HAP-1 (cell line): ENCODE data around the gene ELL.
A peak's percentile ranks its signal among the peaks of the same experiment; 100 is the strongest.
"Not testable (repeated sequence)": the region's sequence is repeated elsewhere in the genome, so short reads cannot be mapped to it uniquely, and the experiment has no call there.

Source experiments
- DNase-seq, 2 experiments: peaks; one replicate each; pipeline ENCODE4 v3.0.0-alpha.2; 2016 to 2020; ENCODE audit warnings: low spot score in 2 of 2
- H3K27me3 ChIP-seq: fragments of 250-450 bp; sonication (Bioruptor Pico); 2 replicates; pipeline ENCODE4 v1.5.1; 2020; ENCODE audit warnings: low read depth, mild to moderate bottlenecking, moderate library complexity
- H3K36me3 ChIP-seq: fragments of 250-450 bp; sonication (Bioruptor Pico); replicated peaks from 2 replicates; pipeline ENCODE4 v1.5.1; 2020; ENCODE audit warnings: mild to moderate bottlenecking
- H3K4me1 ChIP-seq: fragments of 250-450 bp; sonication (Bioruptor Pico); 2 replicates; pipeline ENCODE4 v1.5.1; 2020; ENCODE audit warnings: mild to moderate bottlenecking
- H3K4me3 ChIP-seq: fragments of 250-450 bp; sonication (Bioruptor Pico); 2 replicates; pipeline ENCODE4 v1.5.1; 2020; ENCODE audit warnings: mild to moderate bottlenecking, moderate library complexity
- H3K9me3 ChIP-seq: fragments of 250-450 bp; sonication (Bioruptor Pico); 2 replicates; pipeline ENCODE4 v1.5.1; 2020; ENCODE audit warnings: mild to moderate bottlenecking, moderate library complexity
- in situ Hi-C: fragments of 300-500 bp; cut with MboI; formaldehyde crosslinking; loops from 3 replicates; pipeline ENCODE4 v1.14.3; 2020; ENCODE audit warnings: low sequenced_read_pairs, inconsistent platforms, mixed read lengths

Gene ELL

DNA sequence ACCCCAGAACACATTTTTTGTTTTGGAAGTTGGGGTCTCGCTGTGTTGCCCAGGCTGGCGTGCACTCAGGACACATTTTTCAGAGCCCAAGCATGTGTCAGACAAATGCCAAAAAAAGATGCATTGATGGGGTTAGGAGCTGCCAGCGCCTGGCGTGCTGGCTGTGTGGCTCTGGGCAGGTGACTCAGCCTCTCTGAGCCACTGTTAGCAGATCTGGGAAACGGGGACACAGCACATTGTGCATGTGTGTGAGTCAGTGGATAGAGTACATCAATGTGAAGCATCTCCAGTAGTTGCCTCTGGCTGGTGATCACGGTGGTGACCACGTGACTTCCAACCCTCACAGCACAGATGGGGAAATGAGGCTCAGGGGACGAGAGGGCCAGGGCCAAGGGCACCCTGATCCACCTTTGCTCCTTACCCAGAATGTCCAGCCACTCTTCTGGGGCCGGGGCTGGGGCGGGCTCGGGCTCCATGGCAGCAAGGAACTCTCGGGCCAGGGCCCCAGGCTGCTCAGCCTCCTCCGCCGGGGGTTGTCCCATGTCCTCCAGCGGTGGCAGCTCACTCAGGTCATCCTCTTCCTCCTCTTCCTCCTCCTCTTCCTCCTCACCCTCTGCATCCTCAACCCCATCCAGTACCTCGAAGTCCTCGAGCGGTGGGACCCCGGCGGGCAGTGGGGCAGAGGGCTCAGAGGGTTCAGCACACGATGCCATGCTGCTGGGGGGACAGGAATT is 19.6 kb upstream of the ELL start:
- Histone ChIP-seq H3K4me3 (no peak overlapping the region), H3K9me3 (no peaks in the 10 kb centered on the region), H3K36me3 (peaks cover 48% of the 10 kb centered on the region), H3K4me1 (peaks cover 6% of the 10 kb centered on the region; the same call in 1 of the 2 replicates), H3K27me3 (no peaks in the 10 kb centered on the region)
- in situ Hi-C loops: no loop called here
- no peak for DNase-seq

- H3K27me3 ChIP-seq, DNase-seq, H3K9me3 ChIP-seq, H3K4me3 ChIP-seq, in situ Hi-C loops, H3K4me1 ChIP-seq: not testable (repeated sequence)
- peaks cover 56% of the 10 kb centered on the region for H3K36me3 ChIP-seq
Observed at GRCh38 chr19:18540200-18540599, 18.3 kb upstream of the ELL start.

DNA sequence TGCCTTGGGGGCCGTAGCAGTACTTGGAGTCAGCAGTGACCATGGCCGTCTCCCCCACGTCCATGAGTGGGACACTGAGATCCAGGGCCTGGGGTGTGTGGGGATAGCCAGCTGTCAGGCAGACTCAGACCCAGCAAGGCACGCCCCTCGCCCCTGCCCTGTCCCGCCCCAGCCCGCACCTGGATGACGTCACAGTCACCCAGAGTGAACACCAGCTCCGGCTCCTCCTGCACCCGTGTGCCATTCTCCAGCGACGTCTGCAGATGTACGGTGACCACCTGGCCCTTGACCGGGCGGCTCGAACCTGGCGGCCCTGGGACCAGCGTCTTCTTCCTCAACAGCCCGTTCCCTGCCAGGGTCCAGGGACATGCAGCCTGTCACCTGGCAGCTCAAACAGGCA is 17.5 kb upstream of the ELL start:
- H3K36me3 ChIP-seq: peaks cover 59% of the 10 kb centered on the region
- in situ Hi-C loops: no loop called here
- H3K9me3 ChIP-seq: no peaks in the 10 kb centered on the region
- DNase-seq: no peak
- H3K27me3 ChIP-seq: no peaks in the 10 kb centered on the region
- no peak overlapping the region for H3K4me3 ChIP-seq
- peaks cover 6% of the 10 kb centered on the region; the same call in 1 of the 2 replicates for H3K4me1 ChIP-seq

DNA sequence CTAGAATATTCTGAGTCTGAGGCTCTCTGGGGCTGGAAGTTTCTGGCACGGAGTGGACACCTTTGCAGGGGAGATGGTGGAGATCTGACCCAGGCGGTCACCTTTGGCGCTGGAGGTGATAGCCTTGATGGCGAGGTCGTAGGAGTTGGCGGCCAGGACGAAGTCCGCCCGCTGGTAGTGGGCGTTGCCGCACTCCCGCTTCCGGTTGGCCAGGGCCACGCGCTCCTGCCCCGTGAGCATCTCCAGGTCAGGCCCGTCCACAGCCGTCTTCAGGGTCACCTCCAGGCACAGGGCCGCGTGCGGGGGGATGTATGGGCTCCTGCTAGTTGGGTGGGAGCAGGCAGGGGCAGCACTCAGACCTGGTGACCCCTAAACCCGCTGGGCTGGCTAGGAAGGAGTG is 16.2 kb upstream of the ELL start:
- no peaks in the 10 kb centered on the region for H3K9me3 ChIP-seq
- H3K36me3 ChIP-seq: peaks cover 59% of the 10 kb centered on the region
- in situ Hi-C loops: no loop called here
- no peak overlapping the region for H3K4me3 ChIP-seq
- DNase-seq: no peak
- H3K27me3 ChIP-seq: no peaks in the 10 kb centered on the region
- H3K4me1 ChIP-seq: peaks cover 6% of the 10 kb centered on the region; the same call in 1 of the 2 replicates

GRCh38 chr19:18537431-18537830 is 15.6 kb upstream of the ELL start:
- Histone ChIP-seq H3K9me3 (no peaks in the 10 kb centered on the region), H3K4me3 (no peak overlapping the region), H3K4me1 (peaks cover 6% of the 10 kb centered on the region; the same call in 1 of the 2 replicates), H3K27me3 (no peaks in the 10 kb centered on the region), H3K36me3 (peaks cover 66% of the 10 kb centered on the region)
- in situ Hi-C loops: no loop called here
- no peak for DNase-seq

- Histone ChIP-seq H3K9me3 (no peaks in the 10 kb centered on the region), H3K36me3 (peaks cover 64% of the 10 kb centered on the region), H3K4me1 (no peaks in the 10 kb centered on the region), H3K27me3 (no peaks in the 10 kb centered on the region), H3K4me3 (no peak overlapping the region)
- no peak for DNase-seq
- in situ Hi-C loops: no loop called here
Observed at GRCh38 chr19:18536475-18536874, 14.6 kb upstream of the ELL start.

DNA sequence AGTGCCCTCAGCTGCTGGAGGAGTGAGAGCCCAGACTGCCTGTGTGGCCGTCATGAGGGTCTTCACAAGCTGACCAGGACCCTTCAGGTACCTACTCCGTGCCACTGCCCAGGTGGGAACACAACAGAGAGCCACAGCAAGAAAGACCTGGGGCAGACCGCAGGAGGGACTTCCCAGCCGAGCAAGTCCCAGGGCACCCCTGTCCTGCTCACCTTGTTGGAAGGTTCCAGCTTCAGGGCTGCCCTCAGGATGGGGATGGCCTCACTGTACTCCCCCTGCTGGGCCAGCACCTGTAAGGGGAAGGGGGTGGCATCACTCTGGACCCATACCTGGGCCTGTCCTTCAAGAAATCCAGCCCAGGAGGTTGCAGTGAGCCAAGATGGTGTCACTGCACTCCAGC is 11.2 kb upstream of the ELL start:
- Histone ChIP-seq H3K27me3 (no peaks in the 10 kb centered on the region), H3K4me1 (no peaks in the 10 kb centered on the region), H3K4me3 (no peak overlapping the region), H3K9me3 (no peaks in the 10 kb centered on the region), H3K36me3 (peaks cover 39% of the 10 kb centered on the region)
- in situ Hi-C loops: no loop called here
- DNase-seq: no peak

GRCh38 chr19:18532168-18532890 is 10.5 kb upstream of the ELL start:
- Histone ChIP-seq H3K4me1 (no peaks in the 10 kb centered on the region), H3K4me3 (no peak overlapping the region), H3K9me3 (no peaks in the 10 kb centered on the region), H3K36me3 (peaks cover 32% of the 10 kb centered on the region), H3K27me3 (no peaks in the 10 kb centered on the region)
- in situ Hi-C loops: no loop called here
- no peak for DNase-seq

DNA sequence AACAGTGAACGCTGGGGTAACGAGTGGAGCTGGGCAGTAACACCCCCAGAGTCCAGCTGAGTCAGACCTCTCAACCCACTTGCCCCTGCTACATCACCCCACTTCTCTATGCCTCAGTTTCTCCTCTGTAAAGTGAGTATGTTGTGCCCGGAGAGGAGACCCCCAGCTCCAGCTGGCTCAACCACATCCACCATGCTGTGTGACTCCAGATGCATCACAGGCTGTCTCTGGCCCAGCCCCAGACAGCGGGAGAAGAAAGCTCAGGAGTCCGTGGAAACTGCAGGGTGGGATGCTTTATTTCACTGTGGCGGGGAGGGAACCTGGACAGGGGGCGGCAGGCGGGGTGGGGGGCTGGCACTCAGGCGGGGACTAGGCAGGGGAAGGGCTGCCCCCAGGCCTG is 9.6 kb upstream of the ELL start:
- H3K4me1 ChIP-seq: no peaks in the 10 kb centered on the region
- in situ Hi-C loops: no loop called here
- H3K9me3 ChIP-seq: no peaks in the 10 kb centered on the region

GRCh38 chr19:18529782-18530181 is 7.9 kb upstream of the ELL start:
- in situ Hi-C loops: no loop called here
- Histone ChIP-seq H3K4me1 (no peaks in the 10 kb centered on the region), H3K4me3 (no peak overlapping the region), H3K9me3 (no peaks in the 10 kb centered on the region), H3K36me3 (peaks cover 13% of the 10 kb centered on the region; the same call in 1 of the 2 replicates), H3K27me3 (no peaks in the 10 kb centered on the region)
- DNase-seq: no peak

More for the DNA sequence above, 9.6 kb upstream of the ELL start:
- H3K27me3 ChIP-seq: no peaks in the 10 kb centered on the region
- no peak for DNase-seq
- no peak overlapping the region for H3K4me3 ChIP-seq
- H3K36me3 ChIP-seq: peaks cover 25% of the 10 kb centered on the region

DNA sequence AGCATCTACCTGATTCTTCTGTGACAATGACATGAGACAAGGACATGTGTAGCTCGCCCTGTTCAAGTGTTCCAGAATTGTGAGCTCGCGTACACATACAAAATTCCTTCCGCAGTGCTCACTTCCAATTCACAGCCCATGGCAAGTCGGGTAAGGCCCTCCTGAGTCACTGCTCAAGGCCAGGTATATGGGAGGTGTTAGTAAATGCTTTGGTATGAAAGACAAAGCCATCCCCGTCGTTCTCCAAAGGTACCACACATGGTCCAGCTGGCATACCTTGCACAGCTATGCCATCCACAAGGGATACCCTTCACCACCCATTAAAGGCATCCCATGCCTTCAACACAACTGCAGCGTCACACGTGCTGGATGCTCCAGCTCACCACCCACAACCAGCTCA is 4.4 kb upstream of the ELL start:
- in situ Hi-C loops: no loop called here
- H3K9me3 ChIP-seq: no peaks in the 10 kb centered on the region
- H3K27me3 ChIP-seq: no peaks in the 10 kb centered on the region
- no peak for DNase-seq
- H3K4me3 ChIP-seq: no peak overlapping the region
- H3K36me3 ChIP-seq: peaks cover 6% of the 10 kb centered on the region
- peaks cover 3% of the 10 kb centered on the region for H3K4me1 ChIP-seq

GRCh38 chr19:18523841-18524240 is 2.0 kb upstream of the ELL start:
- Histone ChIP-seq H3K4me3 (no peak overlapping the region), H3K9me3 (no peaks in the 10 kb centered on the region), H3K4me1 (peaks cover 3% of the 10 kb centered on the region), H3K36me3 (peaks cover 4% of the 10 kb centered on the region), H3K27me3 (no peaks in the 10 kb centered on the region)
- no peak for DNase-seq
- in situ Hi-C loops: no loop called here

DNA sequence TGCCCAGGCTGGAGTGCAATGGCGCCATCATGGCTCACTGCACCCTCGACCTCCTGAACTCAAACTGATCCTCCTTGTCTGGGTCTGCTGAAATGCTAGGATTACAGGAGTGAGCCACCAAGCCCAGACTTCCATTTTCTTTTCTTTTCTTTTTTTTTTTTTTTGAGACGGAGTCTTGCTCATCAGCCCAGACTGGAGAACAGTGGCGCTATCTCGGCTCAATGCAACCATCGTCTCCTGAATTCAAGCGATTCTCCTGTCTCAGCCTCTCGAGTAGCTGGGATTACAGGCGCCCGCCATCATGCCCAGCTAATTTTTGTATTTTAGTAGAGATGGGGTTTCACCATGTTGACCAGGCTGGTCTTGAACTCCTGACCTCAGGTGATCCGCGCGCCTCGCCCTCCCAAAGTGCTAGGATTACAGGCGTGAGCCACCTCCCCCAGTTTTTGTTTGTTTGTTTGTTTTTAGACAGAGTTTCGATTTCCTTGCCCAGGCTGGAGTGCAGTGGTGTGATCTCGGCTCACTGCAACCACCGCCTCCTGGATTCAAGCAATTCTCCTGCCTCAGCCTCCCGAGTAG is 1.1 kb upstream of the ELL start:
- H3K9me3 ChIP-seq, DNase-seq, H3K36me3 ChIP-seq, in situ Hi-C loops, H3K4me1 ChIP-seq, H3K27me3 ChIP-seq: not testable (repeated sequence)
- peak overlapping the region; percentile 98 for H3K4me3 ChIP-seq
